Vagina (tissue), 2 donors: ENCODE measurements around the gene CYP21A2.
"Not testable (repeated sequence)": the region's sequence is repeated elsewhere in the genome, so short reads cannot be mapped to it uniquely, and the experiment has no call there.

ENCODE experiments used
- CTCF ChIP-seq, 3 experiments: fragments of 450-650 bp in 2 of 3; fragments of 200-600 bp in 1 of 3; sonication (generic) in 1 of 3; IDR thresholded peaks; one replicate each; pipeline ENCODE4 v1.5.1; 2017 to 2019; ENCODE audit warnings: antibody characterized with exemption in 3 of 3, mild to moderate bottlenecking in 2 of 3, moderate library complexity in 2 of 3
- POLR2AphosphoS5 ChIP-seq, 2 donors: sonication (generic); formaldehyde crosslinking; IDR thresholded peaks; one replicate each; pipeline ENCODE4 v1.9.0; 2017; ENCODE audit warnings: antibody characterized with exemption in 2 of 2, mild to moderate bottlenecking in 2 of 2, low read depth in 1 of 2; ENCODE audit not compliant: insufficient read depth in 1 of 2

- TF ChIP-seq CTCF (IDR thresholded peaks at IDR 0.05); POLR2AphosphoS5 (IDR thresholded peaks at IDR 0.05; ENCODE audit: insufficient read depth in 1 of 2, low read depth in 1 of 2): not testable (repeated sequence)
Observed at GRCh38 chr6:32035283-32036013, 2.8 kb upstream of the CYP21A2 start.
